Tibial nerve (tissue), 3 donors: ENCODE results near the gene BIRC2.
A peak's percentile ranks its signal among the peaks of the same experiment; 100 is the strongest.

Source experiments
- CTCF ChIP-seq, 5 experiments: fragments of 200-600 bp in 3 of 5; fragments of 450-650 bp in 2 of 5; sonication (generic) in 3 of 5; IDR thresholded peaks; one replicate each; pipeline ENCODE4 v1.5.1; 2016 to 2019; ENCODE audit warnings: antibody characterized with exemption in 5 of 5, mild to moderate bottlenecking in 3 of 5, moderate library complexity in 2 of 5
- POLR2A ChIP-seq, 2 donors: fragments of 450-650 bp; IDR thresholded peaks; one replicate each; pipeline ENCODE4 v1.6.1; 2017; ENCODE audit warnings: antibody characterized with exemption in 2 of 2, mild to moderate bottlenecking in 2 of 2, moderate library complexity in 2 of 2

- TF ChIP-seq CTCF (IDR thresholded peaks at IDR 0.05), result peak; percentile 21 to 75 (median 40)
- peak; percentile 42 to 87 for TF ChIP-seq POLR2A (IDR thresholded peaks at IDR 0.05)
Observed at GRCh38 chr11:102317099-102317767, 29.8 kb upstream of the BIRC2 start, which contains the start of gene BIRC3.
